ENCODE results near the gene RPS6KA4. TPM values are rescaled to one million over a fixed set of nuclear protein-coding genes. Genes with fewer than 3 reads are reported as not detected.

Gene RPS6KA4
- total RNA-seq, 1 donor from 2014 or later, result 42.4 TPM

- Histone ChIP-seq H3K27me3 (peaks cover 15% of the 10 kb centered on the region), H3K27ac (no peak overlapping the region), H3K4me3 (no peak overlapping the region), H3K4me1 (no peaks in the 10 kb centered on the region), H3K9me3 (no peaks in the 10 kb centered on the region), H3K36me3 (no peaks in the 10 kb centered on the region)
- DNase-seq (no peak), ATAC-seq (no peak)
- TF ChIP-seq CTCF (IDR thresholded peaks at IDR 0.05), result no peak
- intact Hi-C loops (cut with DNase I), result no loop called here
Measured at GRCh38 chr11:64382586-64382985, 23.6 kb downstream of the RPS6KA4 start.

- Histone ChIP-seq H3K4me3 (no peak overlapping the region), H3K9me3 (no peaks in the 10 kb centered on the region), H3K36me3 (no peaks in the 10 kb centered on the region), H3K4me1 (no peaks in the 10 kb centered on the region), H3K27ac (no peak overlapping the region), H3K27me3 (peaks cover 15% of the 10 kb centered on the region)
- ATAC-seq, result no peak
- no peak for DNase-seq
- intact Hi-C loops (cut with DNase I), result no loop called here
- TF ChIP-seq CTCF (IDR thresholded peaks at IDR 0.05), result no peak
Measured at GRCh38 chr11:64383580-64383979, 24.6 kb downstream of the RPS6KA4 start.

- TF ChIP-seq CTCF (IDR thresholded peaks at IDR 0.05), result no peak
- no peaks in the 10 kb centered on the region for H3K4me1 ChIP-seq
- H3K4me3 ChIP-seq, result no peak overlapping the region
- H3K27me3 ChIP-seq, result peaks cover 15% of the 10 kb centered on the region
- H3K27ac ChIP-seq, result no peak overlapping the region
- ATAC-seq, result peak; percentile 29
- intact Hi-C loops (cut with DNase I), result no loop called here
- no peaks in the 10 kb centered on the region for H3K9me3 ChIP-seq
- no peak for DNase-seq
- H3K36me3 ChIP-seq, result no peaks in the 10 kb centered on the region
Measured at GRCh38 chr11:64384028-64384737, 25.2 kb downstream of the RPS6KA4 start.

- ATAC-seq, result peak; percentile 64
- TF ChIP-seq CTCF (IDR thresholded peaks at IDR 0.05), result no peak
Measured at GRCh38 chr11:64384981-64385944, 26.3 kb downstream of the RPS6KA4 start.

GRCh38 chr11:64385945-64386704, 27.2 kb downstream of the RPS6KA4 start:
- intact Hi-C loops (cut with DNase I), result no loop called here
- Histone ChIP-seq H3K4me1 (no peaks in the 10 kb centered on the region), H3K27me3 (peaks cover 15% of the 10 kb centered on the region), H3K36me3 (no peaks in the 10 kb centered on the region), H3K4me3 (no peak overlapping the region), H3K9me3 (no peaks in the 10 kb centered on the region), H3K27ac (no peak overlapping the region)
- no peak for TF ChIP-seq CTCF (IDR thresholded peaks at IDR 0.05)
- no peak for DNase-seq
- ATAC-seq, result no peak

More at GRCh38 chr11:64384981-64385944, 26.3 kb downstream of the RPS6KA4 start:
- H3K27me3 ChIP-seq, result peaks cover 15% of the 10 kb centered on the region
- no peak overlapping the region for H3K4me3 ChIP-seq
- intact Hi-C loops (cut with DNase I), result no loop called here
- DNase-seq, result no peak
- no peak overlapping the region for H3K27ac ChIP-seq
- no peaks in the 10 kb centered on the region for H3K4me1 ChIP-seq
- no peaks in the 10 kb centered on the region for H3K9me3 ChIP-seq
- H3K36me3 ChIP-seq, result no peaks in the 10 kb centered on the region
